Heart left ventricle (tissue), 16 donors: ENCODE data around the gene AP3M1. TPM values are rescaled to one million over a fixed set of nuclear protein-coding genes. Genes with fewer than 3 reads are reported as not detected.

Experiments used
- ATAC-seq, 4 donors: fragments of 200-7000 bp; cut with Tn5 transposase; one replicate each; pipeline ENCODE4 v1.9.1; 2020 to 2022; ENCODE audit warnings: moderate library complexity in 4 of 4, mild to moderate bottlenecking in 3 of 4, moderate number of reproducible peaks in 1 of 4
- DNase-seq, 5 donors: peaks; one replicate each; pipeline ENCODE4 v3.0.0-alpha.2; 2020
- H3K27ac ChIP-seq, 12 donors: fragments of 200-600 bp; sonication (generic) in 4 of 12; one replicate each; pipeline versions ENCODE4 v1.5.0 to v1.8.0; 2016 to 2022; ENCODE audit warnings: mild to moderate bottlenecking in 2 of 12
- H3K27me3 ChIP-seq, 9 donors: fragments of 200-600 bp; sonication (generic) in 2 of 9; one replicate each; pipeline versions ENCODE4 v1.5.1 to v1.8.0; 2016 to 2022; ENCODE audit warnings: mild to moderate bottlenecking in 3 of 9
- H3K36me3 ChIP-seq, 9 donors: fragments of 200-600 bp; sonication (generic) in 2 of 9; one replicate each; pipeline versions ENCODE4 v1.5.0 to v1.8.0; 2018 to 2022; ENCODE audit warnings: mild to moderate bottlenecking in 2 of 9
- H3K4me1 ChIP-seq, 12 donors: fragments of 200-600 bp; sonication (generic) in 4 of 12; one replicate each; pipeline versions ENCODE4 v1.5.0 to v1.8.0; 2016 to 2022; ENCODE audit warnings: mild to moderate bottlenecking in 3 of 12
- H3K4me3 ChIP-seq, 12 donors: fragments of 200-600 bp; sonication (generic) in 4 of 12; one replicate each; pipeline versions ENCODE4 v1.5.0 to v1.8.0; 2017 to 2022; ENCODE audit warnings: mild to moderate bottlenecking in 9 of 12, moderate library complexity in 4 of 12
- H3K9me3 ChIP-seq, 12 donors: fragments of 200-600 bp; sonication (generic) in 4 of 12; one replicate each; pipeline versions ENCODE4 v1.5.0 to v1.8.0; 2016 to 2022; ENCODE audit warnings: mild to moderate bottlenecking in 1 of 12
- CTCF ChIP-seq, 12 donors: fragments of 200-600 bp; sonication (generic) in 4 of 12; IDR thresholded peaks; one replicate each; pipeline versions ENCODE4 v1.5.0 to v1.8.0; 2018 to 2022; ENCODE audit warnings: antibody characterized with exemption in 12 of 12, mild to moderate bottlenecking in 5 of 12
- POLR2A ChIP-seq, 2 donors: fragments of 450-650 bp; IDR thresholded peaks; one replicate each; pipeline ENCODE4 v1.6.1; 2017; ENCODE audit warnings: antibody characterized with exemption in 2 of 2, mild to moderate bottlenecking in 2 of 2, moderate library complexity in 2 of 2
- WGBS, 4 donors: extraction: QIAGEN DNeasy Blood & Tissue Kit in 2 of 4; methylation state at CpG; one replicate each; pipeline versions ENCODE4 v1.1.5 to v1.1.7; 2013 to 2018; 5-methylcytosine and 5-hydroxymethylcytosine counted together
- intact Hi-C, 10 donors: fragments of 100-400 bp; cut with DNase I; formaldehyde crosslinking; loops; one replicate each; pipeline versions ENCODE4 v1.11.1 to v1.14.2; 2022
- polyA plus RNA-seq, 2 donors: library from polyadenylated mRNA; stranded (reverse); fragments of 200-250 nt; gene quantifications; one replicate each; pipeline ENCODE4 v1.2.3, GENCODE V29; 2013
- total RNA-seq, 9 donors: library from RNA; depleted of rRNA in 2 of 9; stranded (reverse); fragments of >200 nt in 2 of 9; fragmentation: NEBNext Ultra II Directional in 3 of 9; extraction: Animal tissue kit (Norgen Biotek cat#: 25700) in 3 of 9; gene quantifications; one replicate each; pipeline versions ENCODE4 v1.1.0 to v1.2.4, GENCODE V29; 2016 to 2023
- donor health status: ischemic (EF 13 %, LVEDD 7.1; RV severe dilation, severe dysfunction).
- donor health status: healthy with polysubstance abuse.
- donor health status: DM: no; HTN: yes; CAD: no.
- donor health status: DM: no; HTN: no; CAD: no.
- donor health status: ischemic (EF 25% LVEDD 6.9; RV normal size, moderate dysfunction).
- donor health status: ischemic (EF 25% LVEDD 5.7; RV mildly dilated, moderate dysfunction).
- donor health status: healthy.
- donor health status: DM: yes; HTN: yes; CAD: no.
- donor health status: ischemic (EF 35%, LVEDD 5.7; RV mildly dilated, moderate dysfunction).
- donor health status: nonischemic (EF 11% LVEDD 7.7; RV severe dilation, severe dysfunction).
- donor health status: DM: yes; HTN: yes; CAD: no.
- donor health status: PGD.
- donor health status: ischemic (EF 29% LVEDD 5.4; RV normal size, mild dysfunction).
- donor health status: nonischemic (EF 23%, LVEDD 6.1; RV moderate dilation, normal function).

The AP3M1 gene
- total and polyA plus RNA-seq, 11 donors: 7.8 to 37.0 (median 30.5) TPM

GRCh38 chr10:74186678-74187077, 36.0 kb upstream of the AP3M1 start:
- DNase-seq: no peak
- no peak for ATAC-seq
- Histone ChIP-seq H3K4me3 (no peak overlapping the region), H3K27me3 (no peaks in the 10 kb centered on the region), H3K4me1 (peaks cover 0 to 22% (median 6%) of the 10 kb centered on the region in 12 donors), H3K27ac (no peak overlapping the region), H3K36me3 (no peaks in the 10 kb centered on the region), H3K9me3 (no peaks in the 10 kb centered on the region)
- intact Hi-C loops: no loop called here
- no peak for TF ChIP-seq CTCF (IDR thresholded peaks at IDR 0.05)
- no peak for TF ChIP-seq POLR2A (IDR thresholded peaks at IDR 0.05)

- DNase-seq: no peak
- Histone ChIP-seq H3K4me1 (peaks cover 0 to 36% (median 10%) of the 10 kb centered on the region in 12 donors), H3K9me3 (no peaks in the 10 kb centered on the region), H3K4me3 (no peak overlapping the region), H3K27ac (no peak overlapping the region), H3K27me3 (no peaks in the 10 kb centered on the region), H3K36me3 (no peaks in the 10 kb centered on the region)
- intact Hi-C loops: no loop called here
- WGBS, 4 donors: 74 to 91% (median 84%) methylated on average over 2 of the region's 2 CpGs
- no peak for ATAC-seq
- TF ChIP-seq POLR2A (IDR thresholded peaks at IDR 0.05) (no peak), CTCF (IDR thresholded peaks at IDR 0.05) (no peak)
Observed at GRCh38 chr10:74179111-74179710, 28.6 kb upstream of the AP3M1 start.

- 92 to 96% (median 94%) methylated on average over 5 of the region's 5 CpGs for WGBS, 4 donors
- Histone ChIP-seq H3K4me1 (peaks cover 0 to 36% (median 10%) of the 10 kb centered on the region in 12 donors), H3K4me3 (no peak overlapping the region), H3K9me3 (no peaks in the 10 kb centered on the region), H3K27ac (no peak overlapping the region), H3K36me3 (no peaks in the 10 kb centered on the region), H3K27me3 (no peaks in the 10 kb centered on the region)
- DNase-seq: no peak
- no peak for ATAC-seq
- intact Hi-C loops: no loop called here
- TF ChIP-seq CTCF (IDR thresholded peaks at IDR 0.05) (no peak), POLR2A (IDR thresholded peaks at IDR 0.05) (no peak)
Observed at GRCh38 chr10:74178042-74178791, 27.6 kb upstream of the AP3M1 start.

GRCh38 chr10:74177140-74177677, 26.6 kb upstream of the AP3M1 start:
- intact Hi-C loops: no loop called here
- peak in 1 of 5 donors; percentile 48 for DNase-seq
- no peaks in the 10 kb centered on the region for H3K27me3 ChIP-seq
- no peak for TF ChIP-seq CTCF (IDR thresholded peaks at IDR 0.05)
- TF ChIP-seq POLR2A (IDR thresholded peaks at IDR 0.05): no peak
- 12 to 25% (median 15%) methylated on average over 8 to 13 of the region's 13 CpGs for WGBS, 4 donors
- peaks cover 0 to 36% (median 10%) of the 10 kb centered on the region in 12 donors for H3K4me1 ChIP-seq
- peak overlapping the region in 11 of 12 donors; percentile 66 to 90 (median 83) for H3K27ac ChIP-seq
- peak overlapping the region; percentile 45 to 96 (median 73) for H3K4me3 ChIP-seq
- no peaks in the 10 kb centered on the region for H3K36me3 ChIP-seq
- peak in 3 of 4 donors; percentile 18 to 38 (median 33) for ATAC-seq
- no peaks in the 10 kb centered on the region for H3K9me3 ChIP-seq
